Hepatic stellate cell (primary cell): ENCODE results near the gene NCMAP.
A peak's percentile ranks its signal among the peaks of the same experiment; 100 is the strongest.

Experiments used
- DNase-seq: peaks from one replicate; pipeline ENCODE4 v3.0.0; 2011; ENCODE audit warnings: low spot score

Gene NCMAP

DNA sequence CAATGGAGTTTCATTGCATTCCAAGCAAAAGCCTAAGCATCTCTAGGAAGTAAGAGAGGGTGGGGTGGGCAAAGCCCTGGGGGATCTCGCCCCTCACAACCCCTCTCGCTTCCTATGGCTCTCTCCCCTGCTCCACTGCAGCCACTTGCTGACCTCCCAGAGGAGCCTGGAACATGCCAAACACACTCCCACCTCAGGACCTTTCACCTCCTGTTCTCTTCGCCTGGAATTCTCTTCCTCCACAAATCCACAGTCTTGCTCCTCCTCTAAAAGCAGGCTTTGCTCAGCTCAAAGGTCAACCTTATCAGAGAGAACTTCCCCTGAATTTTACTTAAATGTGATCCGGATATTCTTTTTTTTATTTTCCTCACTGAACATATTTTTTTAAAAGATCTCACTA lies 66.3 kb downstream of the NCMAP start:
- no peak for DNase-seq

DNA sequence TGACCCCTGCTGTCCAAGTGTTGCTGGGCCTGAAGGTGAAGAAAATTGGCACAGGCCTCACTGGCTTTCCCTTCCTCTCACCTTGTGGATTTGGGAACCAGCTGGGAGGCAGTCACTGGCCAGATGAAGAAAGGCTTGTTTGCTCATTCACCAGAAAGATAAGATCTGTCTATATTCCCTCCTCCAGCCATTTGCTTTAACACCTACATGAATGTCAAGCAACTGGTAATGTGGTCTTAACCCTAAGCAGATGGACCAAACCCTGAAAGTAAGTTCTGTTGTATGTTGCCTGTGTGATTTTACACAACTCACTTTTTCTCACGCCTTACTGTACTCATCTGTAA lies 76.9 kb downstream of the NCMAP start:
- no peak for DNase-seq

DNA sequence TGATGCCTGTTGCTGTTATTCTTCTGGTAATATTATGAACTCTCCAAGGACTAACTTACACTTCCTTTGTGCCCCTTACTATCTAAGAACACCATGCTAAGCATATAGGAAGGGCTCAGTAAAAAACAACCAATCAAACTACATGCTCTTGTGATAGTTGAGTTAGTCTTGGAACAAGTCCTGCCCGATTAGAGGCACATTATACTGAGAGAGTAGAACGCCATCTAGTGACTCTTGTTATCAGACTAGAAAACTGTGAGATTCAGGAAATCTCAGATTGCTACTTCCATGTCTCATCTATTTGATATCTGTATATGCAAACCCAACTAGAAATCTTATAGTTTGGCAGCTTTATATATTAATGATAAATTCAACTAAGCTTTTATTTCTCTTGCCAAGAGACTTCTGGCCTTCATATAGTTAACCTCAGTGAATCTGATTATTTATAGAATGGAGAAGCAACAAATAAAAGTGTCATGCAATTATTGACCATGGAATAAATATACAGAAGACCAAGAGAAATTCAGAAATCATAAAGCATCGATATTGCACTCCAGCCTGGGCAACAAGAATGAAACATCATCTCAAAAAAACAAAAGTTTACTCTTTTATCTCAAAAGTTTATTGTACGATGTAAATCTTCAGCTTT lies 79.4 kb downstream of the NCMAP start:
- peak; percentile 72 for DNase-seq

DNA sequence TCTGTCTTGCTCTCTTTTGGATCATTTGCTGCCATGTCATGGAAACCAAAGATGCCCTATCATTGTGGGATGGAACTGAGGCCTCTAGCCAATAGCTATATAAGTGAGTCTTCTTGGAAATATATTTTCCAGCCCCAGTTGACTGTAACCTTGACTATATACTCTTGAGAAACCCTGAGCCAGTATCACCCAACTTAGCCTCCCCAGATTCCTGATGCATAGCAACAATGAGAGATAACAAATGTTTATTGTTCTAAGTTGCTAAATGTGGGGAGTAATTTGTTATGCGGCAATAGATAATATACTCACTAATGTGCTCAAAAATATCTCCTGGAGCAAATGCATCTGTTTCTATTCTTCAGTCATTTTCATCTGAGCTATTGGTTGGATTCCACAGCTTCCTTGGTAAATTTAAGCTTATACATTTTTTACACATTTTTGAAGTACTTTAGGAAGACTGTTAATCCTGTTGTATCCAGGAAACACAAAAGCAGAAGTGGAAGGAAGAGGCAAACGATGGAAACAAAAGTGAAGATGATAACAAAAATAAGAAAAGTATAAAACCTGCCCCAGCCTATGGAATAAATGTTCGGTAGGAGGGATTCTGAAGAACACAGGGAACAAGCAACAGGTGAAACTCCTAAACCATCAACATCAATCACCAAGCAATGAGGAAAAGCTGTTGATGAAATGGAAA lies 80.9 kb downstream of the NCMAP start:
- no peak for DNase-seq

DNA sequence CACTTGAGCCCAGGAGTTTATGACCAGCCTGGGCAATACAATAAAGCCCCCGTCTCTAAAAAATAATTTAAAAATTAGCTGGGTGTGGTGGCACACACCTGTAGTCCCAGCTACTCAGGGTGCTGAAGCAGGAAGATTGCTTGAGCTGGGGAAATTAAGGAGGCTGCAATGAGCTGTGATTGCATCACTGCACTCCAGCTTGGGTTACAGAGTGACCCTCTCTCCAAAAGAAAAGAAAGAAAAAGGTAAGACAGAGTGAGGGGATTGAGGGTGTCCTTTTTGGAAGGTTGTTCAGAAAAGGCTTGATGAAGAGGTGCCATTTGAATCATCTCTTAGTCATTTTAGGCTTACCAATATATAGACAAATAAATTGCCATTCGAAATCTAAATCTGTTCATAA lies 83.2 kb downstream of the NCMAP start:
- no peak for DNase-seq

DNA sequence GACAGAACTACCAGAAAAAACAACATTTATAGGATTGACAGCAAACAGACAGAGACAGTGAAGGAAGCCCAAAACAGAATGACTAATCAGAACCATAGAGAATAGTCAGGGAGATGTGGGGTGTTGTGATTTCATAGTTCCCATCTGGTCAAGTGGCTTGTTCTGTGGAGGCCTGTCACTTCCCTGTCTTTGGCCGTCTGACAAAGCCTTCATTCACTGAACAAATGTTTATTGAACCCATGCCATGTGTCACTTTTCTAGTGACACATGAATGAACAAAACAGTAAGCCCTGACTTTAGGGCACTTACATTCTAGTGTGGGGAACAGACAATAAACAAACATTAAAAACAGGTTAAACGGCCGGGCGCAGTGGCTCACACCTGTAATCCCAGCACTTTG lies 84.0 kb downstream of the NCMAP start:
- DNase-seq, result peak; percentile 23

DNA sequence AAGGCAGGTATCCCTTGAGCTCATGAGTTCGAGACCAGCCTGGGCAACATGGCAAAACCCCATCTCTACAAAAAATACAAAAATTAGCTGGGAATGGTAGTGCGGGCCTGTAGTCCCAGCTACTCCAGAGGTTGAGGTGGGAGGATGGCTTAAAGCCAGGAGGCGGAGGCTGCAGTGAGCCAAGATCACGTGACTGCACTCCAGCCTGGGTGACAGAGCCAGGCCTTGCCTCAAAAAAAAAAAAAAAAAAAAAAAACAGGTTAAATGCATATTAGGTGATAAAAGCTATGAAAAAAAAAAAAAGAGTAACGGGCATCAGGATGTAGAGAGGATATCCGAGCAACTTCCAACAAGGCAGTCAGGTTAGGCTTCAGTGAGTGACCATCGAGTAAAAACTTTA lies 84.4 kb downstream of the NCMAP start:
- no peak for DNase-seq

DNA sequence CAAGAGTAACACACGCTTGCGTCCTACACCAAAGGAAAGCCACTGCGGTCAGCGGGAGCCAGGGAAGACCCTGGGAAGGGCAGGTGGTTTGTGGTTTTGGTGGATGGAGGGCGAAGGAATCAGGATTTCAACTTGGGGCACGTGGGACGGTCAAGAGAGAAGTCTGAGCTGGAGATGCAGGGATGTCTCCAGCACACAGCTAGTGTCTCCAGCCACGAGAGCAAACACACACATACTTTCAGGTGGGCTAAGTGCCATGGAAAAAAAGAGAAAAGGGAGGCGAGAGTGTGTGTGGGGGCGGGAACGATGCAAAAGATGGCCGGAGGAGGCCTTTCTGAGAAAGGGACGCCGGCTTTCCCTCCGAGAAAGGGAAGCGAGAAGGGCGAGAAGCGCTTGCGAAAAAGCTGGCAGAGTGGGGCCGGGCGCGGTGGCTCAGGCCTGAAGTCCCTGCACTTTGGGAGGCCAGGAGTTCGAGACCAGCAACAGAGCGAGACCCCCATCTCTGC lies 85.8 kb downstream of the NCMAP start:
- DNase-seq, result peak; percentile 31

DNA sequence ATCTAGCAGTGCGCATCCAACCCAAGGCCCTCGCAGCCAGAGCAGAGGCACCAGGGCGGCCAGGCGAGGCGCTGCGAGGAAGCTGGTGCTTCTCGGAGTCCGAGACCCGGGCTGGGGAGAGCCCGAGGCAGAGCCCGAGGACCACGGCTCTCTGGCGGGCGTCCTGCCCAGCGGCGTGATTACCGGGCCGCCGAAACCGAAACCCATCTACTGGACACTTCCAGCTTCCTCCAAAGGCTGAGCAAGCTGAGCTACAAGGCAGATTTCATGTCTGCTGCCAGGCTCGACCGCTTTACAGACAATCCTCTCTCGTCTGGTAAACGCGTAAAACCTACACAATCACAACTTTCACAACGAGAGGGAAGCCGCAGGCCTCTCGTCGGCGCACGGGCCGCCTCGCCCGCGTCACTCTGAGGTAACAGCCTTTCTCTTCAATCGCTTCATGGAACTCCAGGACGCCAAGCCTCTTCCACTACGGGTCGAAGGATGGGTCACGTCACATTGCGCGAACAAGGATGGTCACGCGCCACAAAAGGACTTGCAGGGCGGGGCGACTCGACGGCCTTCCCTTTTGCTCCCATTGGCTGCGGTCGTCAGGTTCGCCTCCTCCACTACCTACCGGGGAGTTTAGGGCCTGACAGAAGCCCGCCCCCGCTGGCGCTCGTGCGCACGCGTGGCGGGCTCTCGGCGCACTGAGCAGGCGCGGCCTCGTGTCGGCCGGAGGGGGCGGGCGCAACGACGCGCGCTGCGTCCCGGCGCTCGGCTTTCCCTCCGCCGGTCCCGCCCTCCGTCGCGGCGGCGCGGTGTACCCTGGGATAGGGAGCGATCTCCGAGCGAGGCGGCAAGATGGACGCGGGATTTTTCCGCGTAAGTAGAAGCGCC lies 86.8 kb downstream of the NCMAP start, which contains the start of gene SRRM1:
Gene SRRM1, plus strand, starts transcription at position 822 of the 882 bp plus-strand sequence. Its CDS starts 25 bp downstream, at position 847.
- DNase-seq, result peak; percentile 98

DNA sequence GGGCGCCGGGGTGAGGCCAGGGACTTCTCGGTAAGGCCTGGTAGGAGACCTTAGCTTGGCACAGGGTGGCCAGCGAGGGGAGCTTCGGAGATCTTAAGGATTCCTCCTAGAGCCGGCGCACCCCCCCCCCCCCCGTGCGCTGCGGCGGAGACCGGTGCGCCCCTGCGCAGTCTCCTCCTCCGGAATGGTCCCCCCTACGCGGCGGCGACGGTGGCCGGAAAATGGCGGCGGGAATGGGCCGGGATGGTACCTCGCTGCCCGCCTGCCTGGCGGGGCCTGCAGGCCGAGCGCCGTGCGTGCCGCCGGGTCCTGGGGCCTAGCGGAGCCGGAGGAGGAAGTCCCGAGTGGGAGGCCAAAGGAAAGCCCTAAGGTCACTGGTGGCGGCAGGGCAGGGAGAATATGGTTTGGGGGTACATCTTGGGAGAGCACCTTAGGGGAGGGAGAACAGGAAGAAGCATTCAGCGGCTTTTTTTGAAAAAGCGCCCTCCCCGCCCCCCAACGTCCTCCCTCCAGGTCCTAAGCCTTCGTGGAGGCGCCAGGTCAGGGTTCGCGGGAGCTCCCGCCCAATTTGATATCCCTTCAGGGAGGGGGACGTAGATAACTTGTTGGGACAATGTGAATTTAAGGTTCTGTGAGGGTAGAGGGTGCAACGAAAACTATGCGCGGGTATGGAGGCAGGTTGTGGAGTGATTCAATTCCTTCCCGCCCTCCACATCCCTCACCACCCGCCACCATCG lies 87.6 kb downstream of the NCMAP start:
- DNase-seq, result no peak

DNA sequence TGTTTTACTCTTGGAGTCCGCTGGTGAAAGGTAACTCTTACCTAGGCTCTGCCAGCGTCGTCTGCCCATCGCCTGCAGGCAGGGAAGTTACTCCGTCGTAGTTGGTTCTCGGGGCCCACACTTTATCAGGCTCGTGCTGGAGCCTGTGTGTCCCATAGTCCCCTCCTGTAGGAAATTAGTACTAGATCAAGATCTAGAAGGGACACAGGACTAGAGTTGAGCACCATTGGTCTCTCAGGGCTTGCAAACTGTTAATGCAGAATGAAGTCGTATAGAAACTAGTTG lies 88.2 kb downstream of the NCMAP start:
- no peak for DNase-seq

DNA sequence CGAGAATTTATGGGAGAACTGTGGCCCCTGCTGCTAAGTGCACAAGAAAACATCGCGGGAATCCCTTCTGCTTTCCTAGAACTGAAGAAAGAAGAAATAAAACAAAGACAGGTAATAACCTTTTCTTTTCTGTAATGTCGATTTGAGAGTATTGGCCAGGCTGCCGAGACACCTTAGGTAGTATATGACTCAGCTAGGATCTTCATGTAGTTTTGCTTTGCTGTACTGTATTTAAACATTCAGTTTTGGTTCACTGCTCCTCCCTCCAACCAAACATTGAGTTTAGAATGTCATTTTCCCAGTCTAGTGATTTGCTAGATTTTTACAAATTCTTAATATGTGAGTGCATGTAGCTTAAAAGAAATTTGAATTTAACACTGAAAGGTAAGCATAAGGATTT lies 93.0 kb downstream of the NCMAP start:
- no peak for DNase-seq

DNA sequence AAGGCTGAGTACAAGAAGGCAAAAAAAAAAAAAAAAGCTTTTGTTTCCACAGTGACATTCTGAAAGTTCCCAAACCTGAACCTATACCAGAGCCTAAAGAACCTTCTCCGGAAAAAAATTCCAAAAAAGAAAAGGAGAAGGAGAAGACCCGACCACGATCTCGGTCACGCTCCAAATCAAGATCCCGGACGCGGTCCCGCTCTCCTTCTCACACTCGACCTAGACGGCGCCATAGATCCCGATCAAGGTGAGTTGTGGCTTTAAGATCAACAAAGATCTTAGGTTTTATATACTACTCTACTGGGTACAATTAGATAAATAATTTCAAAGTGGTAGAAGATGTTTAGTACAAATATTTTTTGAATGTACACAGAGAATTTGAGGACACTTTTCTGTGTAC lies 96.5 kb downstream of the NCMAP start:
- DNase-seq, result no peak

DNA sequence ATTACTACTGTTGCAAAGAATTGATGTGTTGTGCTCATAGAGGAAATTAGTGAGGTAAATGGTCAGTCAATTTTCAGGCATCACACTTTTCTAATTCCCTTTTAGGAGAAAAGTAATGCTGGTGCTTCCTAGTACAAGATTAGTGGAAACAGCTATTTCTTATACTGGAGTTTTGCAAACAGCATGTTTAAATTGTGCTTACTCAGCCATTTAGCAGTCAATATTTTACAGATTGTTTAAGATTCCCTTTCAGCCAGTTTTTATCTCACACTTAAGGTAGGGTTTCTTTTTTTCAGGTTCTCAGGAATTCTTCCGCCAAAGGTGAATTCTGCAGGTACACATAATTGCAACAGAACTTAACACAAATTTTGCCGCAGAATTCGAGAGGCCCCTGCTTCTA lies 98.1 kb downstream of the NCMAP start:
- DNase-seq, result no peak

DNA sequence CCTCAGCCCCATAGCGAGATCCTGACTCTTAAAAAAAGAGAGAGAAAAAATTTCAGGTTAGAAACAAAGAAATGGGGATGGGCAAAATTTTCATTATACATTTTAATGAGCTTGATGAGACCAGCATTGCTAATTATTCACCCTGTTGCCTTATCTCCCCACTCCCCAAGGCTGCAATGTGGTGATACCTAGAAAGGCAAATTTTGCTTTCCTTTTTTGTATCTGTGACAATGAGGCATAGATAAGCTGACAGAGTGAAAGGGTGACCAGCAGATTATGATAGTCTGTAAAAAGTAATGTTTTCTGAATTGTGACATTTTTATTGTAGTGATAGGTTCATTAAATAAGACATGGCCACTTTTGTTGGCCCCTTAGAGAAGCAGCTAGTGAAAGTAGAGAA lies 100.2 kb downstream of the NCMAP start:
- DNase-seq, result no peak

DNA sequence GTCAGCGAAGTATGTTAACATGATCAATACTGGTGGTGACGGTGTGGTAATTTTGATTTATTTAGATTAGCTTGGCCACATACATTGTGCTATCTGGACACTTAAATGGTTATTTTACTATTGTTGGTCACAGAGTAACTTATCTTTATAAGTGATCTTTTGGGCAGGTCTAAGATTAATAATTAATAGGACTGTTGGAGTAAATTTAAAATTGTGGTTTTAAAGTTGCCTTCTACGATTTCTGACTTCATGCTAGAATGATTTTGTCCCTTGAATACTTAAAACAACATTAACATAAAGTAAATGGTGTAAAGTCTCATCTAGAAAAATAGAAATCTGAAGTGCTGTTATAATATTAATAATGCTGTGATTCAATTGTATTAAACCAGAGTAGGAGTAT lies 101.9 kb downstream of the NCMAP start:
- DNase-seq, result no peak
